ENCODE measurements around the gene CHN2. TPM values are rescaled to one million over a fixed set of nuclear protein-coding genes. Genes with fewer than 3 reads are reported as not detected.

The CHN2 gene
- total RNA-seq, 1 experiment from 2014 or later = 3.6 TPM

GRCh38 chr7:29216128-29216527 is 21.6 kb downstream of the CHN2 start:
- no peak for DNase-seq (ENCODE audit: extremely low read depth, low read depth)

GRCh38 chr7:29217113-29217512 is 22.5 kb downstream of the CHN2 start:
- DNase-seq (ENCODE audit: extremely low read depth, low read depth) = no peak

GRCh38 chr7:29224726-29225125 is 30.2 kb downstream of the CHN2 start:
- DNase-seq (ENCODE audit: extremely low read depth, low read depth) = no peak

GRCh38 chr7:29228289-29229011 is 33.9 kb downstream of the CHN2 start:
- no peak for DNase-seq (ENCODE audit: extremely low read depth, low read depth)

- no peak for DNase-seq (ENCODE audit: extremely low read depth, low read depth)
Measured at GRCh38 chr7:29229066-29229465, 34.5 kb downstream of the CHN2 start.

- no peak for DNase-seq (ENCODE audit: extremely low read depth, low read depth)
Measured at GRCh38 chr7:29229946-29230345, 35.4 kb downstream of the CHN2 start.

- DNase-seq (ENCODE audit: extremely low read depth, low read depth) = no peak
Measured at GRCh38 chr7:29230871-29231345, 36.3 kb downstream of the CHN2 start.

- DNase-seq (ENCODE audit: extremely low read depth, low read depth) = no peak
Measured at GRCh38 chr7:29231671-29232232, 37.2 kb downstream of the CHN2 start.

- no peak for DNase-seq (ENCODE audit: extremely low read depth, low read depth)
Measured at GRCh38 chr7:29234438-29234837, 39.9 kb downstream of the CHN2 start.

GRCh38 chr7:29236071-29236580 is 41.6 kb downstream of the CHN2 start:
- no peak for DNase-seq (ENCODE audit: extremely low read depth, low read depth)

- no peak for DNase-seq (ENCODE audit: extremely low read depth, low read depth)
Measured at GRCh38 chr7:29236649-29237048, 42.1 kb downstream of the CHN2 start.

GRCh38 chr7:29237489-29237888 is 42.9 kb downstream of the CHN2 start:
- no peak for DNase-seq (ENCODE audit: extremely low read depth, low read depth)

GRCh38 chr7:29239638-29240037 is 45.1 kb downstream of the CHN2 start:
- no peak for DNase-seq (ENCODE audit: extremely low read depth, low read depth)

GRCh38 chr7:29242265-29242664 is 47.7 kb downstream of the CHN2 start:
- no peak for DNase-seq (ENCODE audit: extremely low read depth, low read depth)

- DNase-seq (ENCODE audit: extremely low read depth, low read depth) = no peak
Measured at GRCh38 chr7:29243910-29244655, 49.5 kb downstream of the CHN2 start.

GRCh38 chr7:29247224-29247962 is 52.8 kb downstream of the CHN2 start:
- no peak for DNase-seq (ENCODE audit: extremely low read depth, low read depth)

- DNase-seq (ENCODE audit: extremely low read depth, low read depth) = no peak
Measured at GRCh38 chr7:29247963-29248236, 53.3 kb downstream of the CHN2 start.

- DNase-seq (ENCODE audit: extremely low read depth, low read depth) = no peak
Measured at GRCh38 chr7:29248713-29249382, 54.3 kb downstream of the CHN2 start.

- no peak for DNase-seq (ENCODE audit: extremely low read depth, low read depth)
Measured at GRCh38 chr7:29249383-29249750, 54.8 kb downstream of the CHN2 start.

GRCh38 chr7:29249860-29250259 is 55.3 kb downstream of the CHN2 start:
- no peak for DNase-seq (ENCODE audit: extremely low read depth, low read depth)

- DNase-seq (ENCODE audit: extremely low read depth, low read depth) = no peak
Measured at GRCh38 chr7:29253225-29253624, 58.6 kb downstream of the CHN2 start.

Data from NCI-H460 (cell line).